ENCODE measurements around the gene KAT14.

GRCh38 chr20:18090477-18090876 lies 47.2 kb upstream of the KAT14 start:
- TF ChIP-seq CTCF (conservative IDR thresholded peaks at IDR 0.05; ENCODE audit: low read depth, low read length) (no peak), EZH2 (IDR thresholded peaks at IDR 0.05; ENCODE audit: low read length, unreplicated experiment) (no peak), EZH2phosphoT487 (IDR thresholded peaks at IDR 0.05; ENCODE audit: borderline replicate concordance, low read length) (no peak)
